Mucosa of stomach (tissue), 1 donor: ENCODE measurements around the gene PIGM.

Experiments
- H3K27me3 ChIP-seq: one replicate; pipeline ENCODE4 v1.7.0; 2013; ENCODE audit warnings: mild to moderate bottlenecking, low read length; ENCODE audit not compliant: control insufficient read depth, insufficient read depth
- H3K36me3 ChIP-seq: one replicate; pipeline ENCODE4 v1.7.0; 2013; ENCODE audit warnings: low read length; ENCODE audit not compliant: control insufficient read depth, insufficient read depth
- H3K4me1 ChIP-seq: one replicate; pipeline ENCODE4 v1.7.0; 2013; ENCODE audit warnings: mild to moderate bottlenecking, low read length; ENCODE audit not compliant: control insufficient read depth, insufficient read depth
- H3K4me3 ChIP-seq: one replicate; pipeline ENCODE4 v1.7.0; 2013; ENCODE audit warnings: low read length
- H3K9ac ChIP-seq: one replicate; pipeline ENCODE4 v1.7.0; 2013; ENCODE audit warnings: mild to moderate bottlenecking, low read length, moderate library complexity
- H3K9me3 ChIP-seq: one replicate; pipeline ENCODE4 v1.7.0; 2013; ENCODE audit warnings: mild to moderate bottlenecking, low read length, moderate library complexity; ENCODE audit not compliant: control insufficient read depth
- donor health status: Pancreatic carcinoma.

The PIGM gene

DNA sequence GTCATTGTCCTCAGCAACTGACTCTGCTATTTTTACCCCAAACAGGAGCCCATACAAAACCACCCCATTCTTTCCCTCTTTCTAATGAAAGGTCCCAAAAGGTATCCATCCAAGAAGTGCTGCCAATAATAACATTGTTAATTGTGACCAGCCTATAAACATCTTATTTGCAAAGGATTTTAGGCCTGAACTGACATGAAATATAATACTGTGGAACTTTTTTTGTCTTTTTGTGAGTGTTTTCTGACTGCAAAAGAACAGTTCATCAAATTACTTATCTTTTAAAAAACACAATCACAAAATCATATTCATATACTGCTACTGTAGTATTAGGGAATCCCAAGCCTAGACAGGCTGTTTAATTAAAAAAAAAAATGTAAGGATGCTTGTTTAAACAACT, 3.4 kb downstream of the PIGM start:
- H3K4me1 ChIP-seq: no peaks in the 10 kb centered on the region
- no peaks in the 10 kb centered on the region for H3K9me3 ChIP-seq
- no peaks in the 10 kb centered on the region for H3K27me3 ChIP-seq
- no peak overlapping the region for H3K9ac ChIP-seq
- H3K36me3 ChIP-seq: no peaks in the 10 kb centered on the region
- H3K4me3 ChIP-seq: no peak overlapping the region

DNA sequence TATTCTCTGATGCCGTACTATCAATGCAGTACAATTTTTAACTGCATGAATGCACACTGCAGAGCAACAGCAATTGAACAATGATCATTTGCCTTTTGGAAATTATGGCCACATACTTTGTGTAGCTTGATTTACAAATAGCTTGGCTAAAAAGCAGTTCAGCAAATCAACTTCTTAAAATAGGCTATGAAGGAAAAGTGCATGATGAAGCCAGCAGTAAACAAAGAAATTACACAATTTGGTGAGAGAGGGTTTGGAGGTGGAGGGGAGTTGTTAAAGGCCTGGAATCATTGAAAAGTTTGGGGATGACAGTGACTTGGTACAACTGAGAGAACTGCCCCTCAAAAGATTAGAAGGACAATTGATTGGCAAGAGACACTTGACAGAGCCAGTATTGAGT, 6.5 kb downstream of the PIGM start:
- Histone ChIP-seq H3K9me3 (no peaks in the 10 kb centered on the region), H3K27me3 (no peaks in the 10 kb centered on the region), H3K36me3 (no peaks in the 10 kb centered on the region), H3K4me3 (no peak overlapping the region), H3K4me1 (no peaks in the 10 kb centered on the region), H3K9ac (no peak overlapping the region)

DNA sequence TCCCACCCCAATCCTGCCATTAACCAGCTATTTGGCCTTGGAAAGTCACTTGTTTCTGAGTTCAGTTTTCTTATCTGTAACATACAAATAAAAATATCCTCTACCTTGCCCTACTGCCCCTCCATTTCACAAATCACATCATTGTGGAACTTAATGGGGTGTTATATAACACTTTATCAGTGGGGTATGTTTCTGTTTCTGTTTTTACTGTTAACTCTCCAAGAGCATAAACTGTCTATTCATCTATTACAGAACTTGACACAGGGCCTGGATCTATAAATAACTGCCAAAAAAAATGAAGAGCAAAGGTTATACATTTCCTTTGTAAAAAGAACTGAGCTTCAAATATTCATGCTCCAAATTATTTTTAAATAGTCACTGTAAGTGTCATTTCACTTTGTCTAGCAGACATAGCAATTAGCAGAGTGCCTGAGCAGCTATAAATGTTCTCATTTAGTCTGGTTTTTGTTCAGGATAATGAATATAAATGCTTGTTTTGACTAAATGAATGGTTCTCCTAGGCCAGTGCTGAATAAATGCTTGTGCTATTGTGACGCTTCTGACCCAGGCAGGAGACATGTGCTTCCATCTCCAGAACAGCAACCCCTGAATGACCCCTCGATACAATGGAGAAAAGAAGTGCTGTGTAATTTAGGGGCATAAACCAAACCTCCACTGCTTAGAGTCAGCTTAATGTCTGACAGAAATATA, 7.4 kb downstream of the PIGM start:
- H3K4me3 ChIP-seq: no peak overlapping the region
- no peak overlapping the region for H3K9ac ChIP-seq
- H3K9me3 ChIP-seq: no peaks in the 10 kb centered on the region
- no peaks in the 10 kb centered on the region for H3K27me3 ChIP-seq
- H3K4me1 ChIP-seq: no peaks in the 10 kb centered on the region
- H3K36me3 ChIP-seq: no peaks in the 10 kb centered on the region

DNA sequence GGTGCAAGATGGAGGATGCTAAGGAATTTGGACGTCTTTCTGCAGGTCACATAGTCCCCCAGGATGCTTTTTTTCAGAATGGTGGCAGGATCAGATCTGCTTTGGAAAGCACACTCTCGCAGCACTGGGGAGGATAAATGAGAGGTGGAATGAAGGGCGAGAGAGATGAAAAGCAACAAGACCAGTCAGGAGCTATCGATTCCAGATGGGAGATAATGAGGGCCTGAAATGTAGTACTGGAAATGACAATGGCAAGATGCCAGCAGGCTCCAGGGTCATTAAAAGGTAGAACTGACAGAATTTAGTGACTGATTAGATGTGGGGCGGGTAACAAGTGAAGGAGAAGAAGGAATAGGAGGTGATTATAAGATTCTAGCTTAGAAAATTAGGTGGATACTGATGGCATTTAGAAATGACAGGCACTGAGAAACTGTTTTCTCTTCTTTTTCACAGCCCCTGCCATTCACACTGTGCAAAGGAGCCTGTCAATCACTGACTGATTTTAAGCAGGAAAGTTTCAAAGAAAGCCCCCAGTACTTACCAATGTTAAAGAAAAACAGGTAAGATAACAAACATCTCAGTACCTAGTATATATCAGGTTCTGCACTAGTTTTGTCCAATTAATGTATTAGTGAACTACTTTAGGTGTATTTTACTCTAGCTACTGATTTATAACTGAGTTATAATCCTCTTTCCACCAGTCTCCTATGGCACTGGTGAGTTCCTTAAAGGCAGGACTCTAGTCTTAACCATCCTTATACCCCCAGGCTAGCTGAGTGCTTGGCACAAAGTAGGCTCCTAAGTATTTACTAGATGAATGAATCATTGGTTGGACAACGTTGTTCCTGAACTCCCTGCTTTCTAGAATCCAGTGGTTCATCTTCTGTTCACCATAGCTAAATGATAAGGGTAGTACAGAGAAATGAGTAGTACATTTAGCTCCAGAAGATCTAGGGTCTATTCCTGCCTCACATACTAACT, 9.2 kb downstream of the PIGM start:
- H3K9me3 ChIP-seq: no peaks in the 10 kb centered on the region
- H3K9ac ChIP-seq: no peak overlapping the region
- H3K4me3 ChIP-seq: no peak overlapping the region
- H3K27me3 ChIP-seq: no peaks in the 10 kb centered on the region
- no peaks in the 10 kb centered on the region for H3K4me1 ChIP-seq
- H3K36me3 ChIP-seq: no peaks in the 10 kb centered on the region

GRCh38 chr1:160021376-160022074, 10.3 kb downstream of the PIGM start:
- no peaks in the 10 kb centered on the region for H3K9me3 ChIP-seq
- no peak overlapping the region for H3K4me3 ChIP-seq
- no peak overlapping the region for H3K9ac ChIP-seq
- H3K4me1 ChIP-seq: no peaks in the 10 kb centered on the region
- no peaks in the 10 kb centered on the region for H3K36me3 ChIP-seq
- H3K27me3 ChIP-seq: no peaks in the 10 kb centered on the region

DNA sequence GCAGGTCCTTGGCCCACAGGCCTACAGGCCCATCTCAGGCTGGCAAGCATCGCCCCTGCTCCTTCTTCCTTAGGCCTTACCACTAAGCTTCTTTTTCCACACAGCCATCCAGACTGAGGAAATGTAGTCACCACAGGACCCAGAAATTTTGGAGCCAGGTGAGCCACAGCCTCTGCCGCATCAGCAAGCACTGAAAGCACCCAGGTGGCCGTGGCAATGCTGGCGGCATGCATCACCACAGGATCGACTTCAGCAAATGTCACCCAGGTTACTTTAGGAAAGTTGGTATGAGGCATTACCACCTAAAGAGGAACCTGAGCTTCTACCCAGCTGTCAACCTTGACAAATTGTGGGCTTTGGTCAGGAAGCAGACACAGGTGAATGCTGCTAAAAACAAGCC, 11.6 kb downstream of the PIGM start:
- Histone ChIP-seq H3K9me3 (no peaks in the 10 kb centered on the region), H3K36me3 (no peaks in the 10 kb centered on the region), H3K4me1 (no peaks in the 10 kb centered on the region), H3K27me3 (no peaks in the 10 kb centered on the region), H3K9ac (no peak overlapping the region), H3K4me3 (no peak overlapping the region)

GRCh38 chr1:160018900-160019299, 12.9 kb downstream of the PIGM start:
- no peaks in the 10 kb centered on the region for H3K4me1 ChIP-seq
- no peaks in the 10 kb centered on the region for H3K9me3 ChIP-seq
- no peak overlapping the region for H3K9ac ChIP-seq
- no peak overlapping the region for H3K4me3 ChIP-seq
- no peaks in the 10 kb centered on the region for H3K27me3 ChIP-seq
- no peaks in the 10 kb centered on the region for H3K36me3 ChIP-seq

- Histone ChIP-seq H3K4me3 (no peak overlapping the region), H3K9me3 (no peaks in the 10 kb centered on the region), H3K36me3 (no peaks in the 10 kb centered on the region), H3K9ac (no peak overlapping the region), H3K27me3 (no peaks in the 10 kb centered on the region), H3K4me1 (no peaks in the 10 kb centered on the region)
Observed at GRCh38 chr1:160018347-160018746, 13.4 kb downstream of the PIGM start.

- Histone ChIP-seq H3K27me3 (no peaks in the 10 kb centered on the region), H3K4me3 (no peak overlapping the region), H3K9ac (no peak overlapping the region), H3K36me3 (no peaks in the 10 kb centered on the region), H3K9me3 (no peaks in the 10 kb centered on the region), H3K4me1 (no peaks in the 10 kb centered on the region)
Observed at GRCh38 chr1:160017592-160017991, 14.2 kb downstream of the PIGM start.

DNA sequence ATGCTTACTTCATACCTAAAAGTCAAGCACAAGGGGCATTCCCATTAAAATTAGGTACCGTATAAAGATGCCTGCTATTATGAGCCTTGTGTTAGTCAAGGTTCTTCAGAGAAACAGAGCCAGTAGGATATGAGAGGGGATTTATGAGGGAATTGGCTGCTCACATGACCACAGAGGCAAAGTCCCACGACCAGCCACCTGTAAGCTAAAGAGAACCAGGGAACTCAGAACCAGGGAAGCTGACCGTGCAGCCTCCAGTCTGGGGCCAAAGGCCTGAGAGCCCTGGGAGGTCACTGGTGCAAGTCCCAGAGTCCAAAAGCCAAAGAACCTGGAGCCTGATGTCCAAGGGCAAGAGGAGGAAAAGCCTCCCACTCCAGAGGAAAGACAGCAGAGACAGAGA, 20.0 kb downstream of the PIGM start:
- Histone ChIP-seq H3K27me3 (no peaks in the 10 kb centered on the region), H3K36me3 (no peaks in the 10 kb centered on the region), H3K4me3 (no peak overlapping the region), H3K9me3 (no peaks in the 10 kb centered on the region), H3K9ac (no peak overlapping the region), H3K4me1 (no peaks in the 10 kb centered on the region)

- no peaks in the 10 kb centered on the region for H3K36me3 ChIP-seq
- H3K9ac ChIP-seq: no peak overlapping the region
- no peaks in the 10 kb centered on the region for H3K4me1 ChIP-seq
- no peaks in the 10 kb centered on the region for H3K27me3 ChIP-seq
- no peaks in the 10 kb centered on the region for H3K9me3 ChIP-seq
- H3K4me3 ChIP-seq: no peak overlapping the region
Observed at GRCh38 chr1:160009801-160010200, 22.0 kb downstream of the PIGM start.

- Histone ChIP-seq H3K36me3 (no peaks in the 10 kb centered on the region), H3K9ac (no peak overlapping the region), H3K9me3 (no peaks in the 10 kb centered on the region), H3K4me3 (no peak overlapping the region), H3K27me3 (no peaks in the 10 kb centered on the region), H3K4me1 (no peaks in the 10 kb centered on the region)
Observed at GRCh38 chr1:160009081-160009480, 22.7 kb downstream of the PIGM start.
